HepG2 (cell line): Measurements from ENCODE around the gene DDC. TPM values are rescaled to one million over a fixed set of nuclear protein-coding genes. Genes with fewer than 3 reads are reported as not detected.
A peak's percentile ranks its signal among the peaks of the same experiment; 100 is the strongest.

Experiments
- ATM ChIP-seq: fragments of 450-650 bp; IDR thresholded peaks from 2 replicates; pipeline ENCODE4 v1.7.1; 2017; ENCODE audit warnings: mild to moderate bottlenecking, borderline replicate concordance
- CHCHD3 ChIP-seq: sonication (generic); formaldehyde crosslinking; IDR thresholded peaks from 2 replicates; pipeline ENCODE4 v1.8.0; 2022; ENCODE audit warnings: mild to moderate bottlenecking, missing genetic modification reagents, moderate library complexity
- FOSL2 ChIP-seq: sonication (generic); formaldehyde crosslinking; IDR thresholded peaks from 2 replicates; pipeline ENCODE4 v1.4.0; 2020; ENCODE audit warnings: missing genetic modification reagents
- JUN ChIP-seq: sonication (generic); formaldehyde crosslinking; IDR thresholded peaks from 2 replicates; pipeline ENCODE4 v1.4.0; 2020; ENCODE audit warnings: mild to moderate bottlenecking, missing genetic modification reagents
- KAT7 ChIP-seq: IDR thresholded peaks from 2 replicates; pipeline ENCODE4 v1.6.1; 2018; ENCODE audit warnings: borderline replicate concordance, missing compliant biosample characterization
- NPAS2 ChIP-seq: sonication (generic); formaldehyde crosslinking; IDR thresholded peaks from 2 replicates; pipeline ENCODE4 v1.8.0; 2022; ENCODE audit warnings: mild to moderate bottlenecking, missing genetic modification reagents, borderline replicate concordance
- RFX5 ChIP-seq: IDR thresholded peaks from 2 replicates; pipeline ENCODE4 v1.6.1; 2011; ENCODE audit warnings: low read depth, low read length, improper control_type of control experiment
- SNAPC4 ChIP-seq: sonication (generic); formaldehyde crosslinking; IDR thresholded peaks from 2 replicates; pipeline ENCODE4 v1.4.0; 2020; ENCODE audit warnings: mild to moderate bottlenecking, missing genetic modification reagents
- ZBTB21 ChIP-seq: sonication (generic); formaldehyde crosslinking; IDR thresholded peaks from 2 replicates; pipeline ENCODE4 v1.4.0; 2020; ENCODE audit warnings: missing genetic modification reagents
- ZKSCAN8 ChIP-seq: IDR thresholded peaks from 2 replicates; pipeline ENCODE4 v1.6.1; 2016; ENCODE audit warnings: borderline replicate concordance, missing genetic modification reagents, missing compliant biosample characterization
- ZNF251 ChIP-seq: sonication (generic); formaldehyde crosslinking; IDR thresholded peaks from 2 replicates; pipeline ENCODE4 v1.9.0; 2021; ENCODE audit warnings: mild to moderate bottlenecking, missing genetic modification reagents
- ZNF274 ChIP-seq: sonication (generic); formaldehyde crosslinking; IDR thresholded peaks from 2 replicates; pipeline ENCODE4 v1.5.1; 2020; ENCODE audit warnings: mild to moderate bottlenecking, missing genetic modification reagents
- ZNF367 ChIP-seq: sonication (generic); formaldehyde crosslinking; IDR thresholded peaks from 2 replicates; pipeline ENCODE4 v1.4.0; 2020; ENCODE audit warnings: missing genetic modification reagents, borderline replicate concordance
- ZNF441 ChIP-seq: sonication (generic); formaldehyde crosslinking; IDR thresholded peaks from 2 replicates; pipeline ENCODE4 v1.7.0; 2021; ENCODE audit warnings: missing genetic modification reagents, borderline replicate concordance
- ZNF749 ChIP-seq: sonication (generic); formaldehyde crosslinking; IDR thresholded peaks from 2 replicates; pipeline ENCODE4 v1.8.0; 2022; ENCODE audit warnings: mild to moderate bottlenecking, missing genetic modification reagents, moderate library complexity, borderline replicate concordance
- ZNF770 ChIP-seq: sonication (generic); formaldehyde crosslinking; IDR thresholded peaks from 2 replicates; pipeline ENCODE4 v1.5.0; 2020; ENCODE audit warnings: mild to moderate bottlenecking, missing genetic modification reagents
- polyA plus RNA-seq, 8 experiments: library from polyadenylated mRNA; depleted of rRNA in 3 of 8; stranded (reverse) in 7 of 8; unstranded in 1 of 8; fragments of >200 nt; fragmentation: Illumina TruSeq in 4 of 8; extraction: Trizol in 4 of 8; gene quantifications; 2 replicates each; pipeline versions ENCODE4 v1.2.1 to v1.2.3, GENCODE V29; 2011 to 2016; ENCODE audit warnings: low read depth in 4 of 8, missing spikeins in 1 of 8, mixed read lengths in 1 of 8; ENCODE audit not compliant: insufficient read depth in 1 of 8
- total RNA-seq, 5 experiments: library from RNA; depleted of rRNA; stranded (reverse); fragments of >200 nt; fragmentation: Illumina TruSeq; extraction: Trizol; gene quantifications; 2 replicates each; pipeline ENCODE4 v1.2.3, GENCODE V29; 2016; ENCODE audit warnings: low read depth in 1 of 5
- TF ChIP-seq, protein P1 (sequence below): sonication (generic); formaldehyde crosslinking; IDR thresholded peaks from 2 replicates; pipeline ENCODE4 v1.4.0; 2020; ENCODE audit warnings: missing genetic modification reagents
- TF ChIP-seq, protein P2 (sequence below): sonication (generic); formaldehyde crosslinking; IDR thresholded peaks from 2 replicates; pipeline ENCODE4 v1.5.0; 2020; ENCODE audit warnings: missing genetic modification reagents

The DDC gene
- total and polyA plus RNA-seq, 2 of the 13 experiments (the other 11 are each of a cell fraction or from before 2014, with no cell fraction given), result 11.7 to 93.3 TPM

DNA sequence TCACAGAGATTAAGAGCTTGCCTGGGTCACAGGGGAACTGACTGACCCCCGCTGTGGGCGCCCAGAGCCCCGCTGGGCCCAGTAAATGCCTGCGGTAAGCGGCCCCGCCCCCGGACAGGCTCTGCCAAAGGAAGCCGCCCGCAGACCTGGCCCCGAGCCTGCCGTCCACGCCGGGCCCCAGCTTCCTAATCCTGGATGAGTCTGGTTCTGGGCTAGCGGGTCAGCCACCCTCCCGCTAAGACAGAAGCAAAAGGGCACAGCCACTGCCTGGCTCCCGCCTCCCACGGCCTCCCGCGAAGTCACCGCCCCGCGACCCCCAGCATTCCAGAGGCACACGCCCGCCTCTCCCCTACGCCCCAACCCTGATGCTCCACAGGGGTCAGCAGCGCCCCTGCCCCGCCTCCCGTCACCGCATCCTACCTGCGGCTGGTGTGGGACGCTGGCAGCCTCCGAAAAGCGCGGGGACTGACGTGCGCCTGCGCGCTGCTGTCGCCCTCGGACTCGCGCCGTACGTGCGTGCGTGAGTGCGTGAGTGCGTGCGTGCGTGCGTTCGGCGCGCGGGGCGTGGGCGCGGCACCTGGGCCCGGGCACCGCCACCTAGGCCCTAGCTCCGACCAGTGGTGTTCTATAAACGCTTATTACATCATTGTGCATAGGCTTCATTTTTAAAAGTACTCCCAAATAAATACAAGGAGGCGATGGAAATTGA lies 115.2 kb downstream of the DDC start, which contains the start of gene FIGNL1 (continued):
- TF ChIP-seq ZNF367 (CRISPR knock-in tag), result no peak
- no peak for TF ChIP-seq NPAS2 (CRISPR knock-in tag)
- TF ChIP-seq ZNF251 (CRISPR knock-in tag), result peak; percentile 85; the same call in 1 of the 2 replicates
- TF ChIP-seq KAT7 (CRISPR knock-in tag), result peak; percentile 66; the same call in 1 of the 2 replicates
- no peak for TF ChIP-seq RFX5
- peak; percentile 32; the same call in 1 of the 2 replicates for TF ChIP-seq FOSL2 (CRISPR knock-in tag)
- no peak for TF ChIP-seq ZNF441
- TF ChIP-seq ZKSCAN8 (CRISPR knock-in tag), result no peak
- TF ChIP-seq ZNF274 (CRISPR knock-in tag), result peak; percentile 75; the same call in 1 of the 2 replicates
- no peak for TF ChIP-seq ATM
- TF ChIP-seq SNAPC4 (CRISPR knock-in tag), result no peak
- no peak for TF ChIP-seq ZNF770 (CRISPR knock-in tag)
- TF ChIP-seq, protein P1, sequence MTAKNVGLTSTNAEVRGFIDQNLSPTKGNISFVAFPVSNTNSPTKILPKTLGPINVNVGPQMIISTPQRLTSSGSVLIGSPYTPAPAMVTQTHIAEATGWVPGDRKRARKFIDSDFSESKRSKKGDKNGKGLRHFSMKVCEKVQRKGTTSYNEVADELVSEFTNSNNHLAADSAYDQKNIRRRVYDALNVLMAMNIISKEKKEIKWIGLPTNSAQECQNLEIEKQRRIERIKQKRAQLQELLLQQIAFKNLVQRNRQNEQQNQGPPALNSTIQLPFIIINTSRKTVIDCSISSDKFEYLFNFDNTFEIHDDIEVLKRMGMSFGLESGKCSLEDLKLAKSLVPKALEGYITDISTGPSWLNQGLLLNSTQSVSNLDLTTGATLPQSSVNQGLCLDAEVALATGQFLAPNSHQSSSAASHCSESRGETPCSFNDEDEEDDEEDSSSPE, result peak; percentile 99
- peak; percentile 80; the same call in 1 of the 2 replicates for TF ChIP-seq ZNF749 (CRISPR knock-in tag)
- 0 out of 2 replicates have a peak, but pooled peaks have one; percentile 9 for TF ChIP-seq ZBTB21 (CRISPR knock-in tag)
- TF ChIP-seq CHCHD3 (CRISPR knock-in tag), result no peak
- TF ChIP-seq, protein P2, sequence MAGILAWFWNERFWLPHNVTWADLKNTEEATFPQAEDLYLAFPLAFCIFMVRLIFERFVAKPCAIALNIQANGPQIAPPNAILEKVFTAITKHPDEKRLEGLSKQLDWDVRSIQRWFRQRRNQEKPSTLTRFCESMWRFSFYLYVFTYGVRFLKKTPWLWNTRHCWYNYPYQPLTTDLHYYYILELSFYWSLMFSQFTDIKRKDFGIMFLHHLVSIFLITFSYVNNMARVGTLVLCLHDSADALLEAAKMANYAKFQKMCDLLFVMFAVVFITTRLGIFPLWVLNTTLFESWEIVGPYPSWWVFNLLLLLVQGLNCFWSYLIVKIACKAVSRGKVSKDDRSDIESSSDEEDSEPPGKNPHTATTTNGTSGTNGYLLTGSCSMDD (CRISPR knock-in tag), result no peak
- no peak for TF ChIP-seq JUN (CRISPR knock-in tag)
